GM12892 (cell line): ENCODE measurements around the gene ETNK1.

Experiments used
- POLR2A ChIP-seq: IDR thresholded peaks from 2 replicates; pipeline ENCODE4 v1.6.1; 2011; ENCODE audit warnings: low read depth, low read length, control low read depth
- POLR2AphosphoS5 ChIP-seq: IDR thresholded peaks from 2 replicates; pipeline ENCODE4 v1.6.1; 2011; ENCODE audit warnings: low read depth, low read length, control low read depth

GRCh38 chr12:22617630-22618029 is 7.3 kb upstream of the ETNK1 start:
- TF ChIP-seq POLR2A = no peak
- no peak for TF ChIP-seq POLR2AphosphoS5
